Left lung (tissue), 10 donors: Measurements from ENCODE around the gene ALDH1A2. TPM values are rescaled to one million over a fixed set of nuclear protein-coding genes. Genes with fewer than 3 reads are reported as not detected.
A peak's percentile ranks its signal among the peaks of the same experiment; 100 is the strongest.

Source experiments
- ATAC-seq: fragments of 200-7000 bp; cut with Tn5 transposase; one replicate; pipeline ENCODE4 v1.9.1; 2020; ENCODE audit warnings: moderate library complexity
- DNase-seq, 4 donors: peaks; one replicate each; pipeline ENCODE4 v3.0.0-alpha.2; 2013 to 2020
- H3K27ac ChIP-seq, 2 donors: fragments of 200-600 bp; sonication (generic) in 1 of 2; one replicate each; pipeline versions ENCODE4 v1.5.0 to v1.8.0; 2020 to 2021
- H3K27me3 ChIP-seq, 2 donors: fragments of 200-600 bp; sonication (generic) in 1 of 2; one replicate each; pipeline versions ENCODE4 v1.5.0 to v1.8.0; 2020 to 2021
- H3K36me3 ChIP-seq, 2 donors: fragments of 200-600 bp; sonication (generic) in 1 of 2; one replicate each; pipeline versions ENCODE4 v1.5.0 to v1.8.0; 2020 to 2021
- H3K4me1 ChIP-seq, 2 donors: fragments of 200-600 bp; one replicate each; pipeline ENCODE4 v1.8.0; 2021
- H3K4me3 ChIP-seq, 2 donors: fragments of 200-600 bp; sonication (generic) in 1 of 2; one replicate each; pipeline versions ENCODE4 v1.5.0 to v1.8.0; 2020 to 2021; ENCODE audit warnings: mild to moderate bottlenecking in 1 of 2
- H3K9me3 ChIP-seq, 2 donors: fragments of 200-600 bp; sonication (generic) in 1 of 2; one replicate each; pipeline versions ENCODE4 v1.5.0 to v1.8.0; 2020 to 2021
- intact Hi-C, 2 donors: fragments of 100-400 bp; cut with DNase I; formaldehyde crosslinking; loops; one replicate each; pipeline versions ENCODE4 v1.11.2 to v1.14.2; 2022
- polyA plus RNA-seq, 6 donors: library from polyadenylated mRNA; unstranded; fragments of 120-200 nt; gene quantifications; one replicate each; pipeline ENCODE4 v1.2.1, GENCODE V29; 2013; ENCODE audit not compliant: insufficient read length in 6 of 6
- total RNA-seq, 2 donors: library from RNA; stranded (reverse); fragmentation: NEBNext Ultra II Directional; extraction: Animal tissue kit (Norgen Biotek cat#: 25700); gene quantifications; one replicate each; pipeline ENCODE4 v1.2.1, GENCODE V29; 2021
- TF ChIP-seq, protein P1 (sequence below), 2 donors: fragments of 200-600 bp; sonication (generic) in 1 of 2; IDR thresholded peaks; one replicate each; pipeline versions ENCODE4 v1.5.0 to v1.8.0; 2021; ENCODE audit warnings: antibody characterized with exemption in 2 of 2
- donor health status: DM: no; HTN: yes; CAD: no.
- donor health status: DM: no; HTN: no; CAD: no.

The ALDH1A2 gene
- total and polyA plus RNA-seq, 8 donors = 3.7 to 68.2 (median 52.0) TPM

- intact Hi-C loops = no loop called here
- DNase-seq = no peak
- ATAC-seq = no peak
- Histone ChIP-seq H3K36me3 (no peaks in the 10 kb centered on the region), H3K27me3 (peaks cover 0 to 12% of the 10 kb centered on the region in 2 donors), H3K9me3 (no peaks in the 10 kb centered on the region), H3K27ac (no peak overlapping the region), H3K4me1 (peaks cover 0 to 3% of the 10 kb centered on the region in 2 donors), H3K4me3 (no peak overlapping the region)
- TF ChIP-seq, protein P1, sequence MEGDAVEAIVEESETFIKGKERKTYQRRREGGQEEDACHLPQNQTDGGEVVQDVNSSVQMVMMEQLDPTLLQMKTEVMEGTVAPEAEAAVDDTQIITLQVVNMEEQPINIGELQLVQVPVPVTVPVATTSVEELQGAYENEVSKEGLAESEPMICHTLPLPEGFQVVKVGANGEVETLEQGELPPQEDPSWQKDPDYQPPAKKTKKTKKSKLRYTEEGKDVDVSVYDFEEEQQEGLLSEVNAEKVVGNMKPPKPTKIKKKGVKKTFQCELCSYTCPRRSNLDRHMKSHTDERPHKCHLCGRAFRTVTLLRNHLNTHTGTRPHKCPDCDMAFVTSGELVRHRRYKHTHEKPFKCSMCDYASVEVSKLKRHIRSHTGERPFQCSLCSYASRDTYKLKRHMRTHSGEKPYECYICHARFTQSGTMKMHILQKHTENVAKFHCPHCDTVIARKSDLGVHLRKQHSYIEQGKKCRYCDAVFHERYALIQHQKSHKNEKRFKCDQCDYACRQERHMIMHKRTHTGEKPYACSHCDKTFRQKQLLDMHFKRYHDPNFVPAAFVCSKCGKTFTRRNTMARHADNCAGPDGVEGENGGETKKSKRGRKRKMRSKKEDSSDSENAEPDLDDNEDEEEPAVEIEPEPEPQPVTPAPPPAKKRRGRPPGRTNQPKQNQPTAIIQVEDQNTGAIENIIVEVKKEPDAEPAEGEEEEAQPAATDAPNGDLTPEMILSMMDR (IDR thresholded peaks at IDR 0.05) = no peak
Observed at GRCh38 chr15:58044551-58044950, 21.0 kb downstream of the ALDH1A2 start.

- no peak overlapping the region for H3K27ac ChIP-seq
Observed at GRCh38 chr15:58043192-58043903, 22.2 kb downstream of the ALDH1A2 start.

GRCh38 chr15:58042006-58042405 is 23.5 kb downstream of the ALDH1A2 start:
- Histone ChIP-seq H3K4me1 (peaks cover 0 to 6% of the 10 kb centered on the region in 2 donors), H3K27me3 (peaks cover 0 to 12% of the 10 kb centered on the region in 2 donors), H3K4me3 (no peak overlapping the region), H3K36me3 (no peaks in the 10 kb centered on the region), H3K9me3 (no peaks in the 10 kb centered on the region), H3K27ac (no peak overlapping the region)
- ATAC-seq (no peak), DNase-seq (no peak)
- intact Hi-C loops = no loop called here
- TF ChIP-seq, protein P1 (IDR thresholded peaks at IDR 0.05) = no peak

More at GRCh38 chr15:58043192-58043903, 22.2 kb downstream of the ALDH1A2 start:
- Histone ChIP-seq H3K9me3 (no peaks in the 10 kb centered on the region), H3K4me1 (peaks cover 0 to 6% of the 10 kb centered on the region in 2 donors), H3K36me3 (no peaks in the 10 kb centered on the region), H3K4me3 (no peak overlapping the region), H3K27me3 (peaks cover 0 to 12% of the 10 kb centered on the region in 2 donors)
- intact Hi-C loops = no loop called here
- DNase-seq (peak in 1 of 4 donors; percentile 58), ATAC-seq (peak; percentile 48)
- TF ChIP-seq, protein P1 (IDR thresholded peaks at IDR 0.05) = peak; percentile 54

DNA sequence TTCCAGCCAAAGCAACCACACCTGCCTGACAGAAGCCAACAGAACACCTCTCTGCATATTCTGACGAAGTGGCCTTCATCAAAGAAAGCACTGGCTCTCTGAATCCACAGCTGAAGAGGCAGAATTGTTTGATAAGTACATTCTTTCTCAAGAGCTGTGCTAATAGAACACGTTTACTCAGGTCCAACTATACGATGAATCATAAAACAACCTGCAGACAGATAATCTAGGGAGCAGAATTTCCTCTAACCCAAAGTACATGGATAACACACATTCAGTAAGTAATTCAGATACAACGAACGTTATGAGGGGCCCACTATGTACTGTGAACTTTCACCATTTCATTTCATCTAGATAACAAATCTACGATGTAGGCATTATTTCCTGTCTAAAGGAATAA is 25.4 kb downstream of the ALDH1A2 start:
- DNase-seq = no peak
- Histone ChIP-seq H3K27me3 (peaks cover 0 to 5% of the 10 kb centered on the region in 2 donors), H3K9me3 (no peaks in the 10 kb centered on the region), H3K27ac (no peak overlapping the region), H3K36me3 (no peaks in the 10 kb centered on the region), H3K4me3 (no peak overlapping the region), H3K4me1 (peaks cover 0 to 6% of the 10 kb centered on the region in 2 donors)
- intact Hi-C loops = no loop called here
- TF ChIP-seq, protein P1 (IDR thresholded peaks at IDR 0.05) = no peak
- peak; percentile 60 for ATAC-seq

DNA sequence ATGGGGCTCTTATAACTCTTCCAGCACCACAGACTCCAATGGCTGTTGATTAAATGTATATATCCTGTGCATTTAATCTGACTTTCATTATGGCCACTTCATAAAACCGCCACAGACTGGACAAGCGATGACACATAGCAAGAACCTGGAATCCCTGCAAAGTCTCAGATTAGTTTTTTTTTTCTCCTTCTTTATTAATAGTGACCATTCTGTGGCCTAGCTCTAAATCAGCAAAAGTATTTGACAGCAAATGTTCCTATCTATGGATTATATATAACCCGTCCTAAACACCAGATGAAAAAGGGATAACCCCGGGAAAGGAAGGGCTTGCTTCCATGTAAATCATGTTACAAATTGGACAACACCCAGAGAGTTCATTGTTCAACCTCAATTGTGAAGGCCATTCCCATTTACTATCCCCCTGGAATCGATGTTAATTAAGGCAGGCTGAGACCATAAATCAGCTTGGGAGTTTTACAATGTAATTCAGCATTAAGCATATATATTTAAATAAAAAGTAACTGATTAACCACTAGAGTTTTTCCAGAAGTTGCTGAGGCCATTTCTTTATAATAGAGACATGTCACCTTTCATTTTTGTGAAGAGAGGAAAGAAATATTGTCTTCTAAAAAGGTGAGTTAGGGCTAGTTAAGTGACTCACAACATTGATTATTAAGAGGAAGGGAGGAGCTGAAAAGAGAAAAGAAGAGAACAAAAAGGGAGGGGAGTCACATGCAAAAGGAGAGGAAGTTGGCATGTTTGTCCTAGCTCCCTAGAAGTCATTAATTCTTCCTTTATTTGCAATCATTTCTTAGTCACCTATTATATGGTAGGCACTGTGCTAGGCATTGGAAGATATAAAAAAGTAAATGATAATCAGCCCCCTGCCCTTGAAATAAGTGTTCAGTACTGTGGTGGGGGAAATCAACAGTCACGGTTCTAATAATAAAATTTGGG is 26.2 kb downstream of the ALDH1A2 start:
- TF ChIP-seq, protein P1 (IDR thresholded peaks at IDR 0.05) = no peak
- Histone ChIP-seq H3K27ac (no peak overlapping the region), H3K27me3 (peaks cover 0 to 4% of the 10 kb centered on the region in 2 donors), H3K4me1 (peaks cover 0 to 6% of the 10 kb centered on the region in 2 donors), H3K9me3 (no peaks in the 10 kb centered on the region), H3K4me3 (no peak overlapping the region), H3K36me3 (no peaks in the 10 kb centered on the region)
- intact Hi-C loops = no loop called here
- DNase-seq = no peak
- ATAC-seq = no peak
